GM18508 (cell line): Measurements from ENCODE around the gene RNF186.
"Not testable (repeated sequence)": the region's sequence is repeated elsewhere in the genome, so short reads cannot be mapped to it uniquely, and the experiment has no call there.

ENCODE experiments used
- ATAC-seq: cut with Tn5 transposase; IDR thresholded peaks from one replicate; pipeline ENCODE4 v1.9.1; 2021; ENCODE audit warnings: moderate number of reproducible peaks; ENCODE audit not compliant: insufficient read depth, unreplicated experiment

Gene RNF186

GRCh38 chr1:19825298-19825697 lies 10.2 kb upstream of the RNF186 start:
- no peak for ATAC-seq

- ATAC-seq, result no peak
Measured at GRCh38 chr1:19824541-19824940, 9.5 kb upstream of the RNF186 start.

DNA sequence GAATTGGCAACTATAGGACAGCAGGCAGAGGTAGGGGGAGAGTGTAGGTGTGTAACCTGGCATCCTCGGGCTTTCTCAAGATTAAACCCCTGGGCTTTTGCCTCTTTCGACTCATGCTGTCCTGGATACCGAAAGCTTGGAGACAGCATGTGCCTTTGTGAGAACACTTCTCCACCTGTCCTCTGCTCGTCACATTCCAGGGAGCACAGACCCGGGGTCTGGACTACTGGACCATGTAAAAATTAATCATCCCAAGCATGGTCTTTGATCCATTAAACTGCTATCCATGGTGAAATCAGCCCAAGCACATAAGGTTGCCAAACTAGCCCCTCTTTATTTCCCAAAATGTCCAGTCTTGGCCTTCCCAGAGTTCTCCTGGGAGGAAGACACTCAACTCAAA lies 9.0 kb upstream of the RNF186 start:
- no peak for ATAC-seq

- no peak for ATAC-seq
Measured at GRCh38 chr1:19819701-19820100, 4.6 kb upstream of the RNF186 start.

DNA sequence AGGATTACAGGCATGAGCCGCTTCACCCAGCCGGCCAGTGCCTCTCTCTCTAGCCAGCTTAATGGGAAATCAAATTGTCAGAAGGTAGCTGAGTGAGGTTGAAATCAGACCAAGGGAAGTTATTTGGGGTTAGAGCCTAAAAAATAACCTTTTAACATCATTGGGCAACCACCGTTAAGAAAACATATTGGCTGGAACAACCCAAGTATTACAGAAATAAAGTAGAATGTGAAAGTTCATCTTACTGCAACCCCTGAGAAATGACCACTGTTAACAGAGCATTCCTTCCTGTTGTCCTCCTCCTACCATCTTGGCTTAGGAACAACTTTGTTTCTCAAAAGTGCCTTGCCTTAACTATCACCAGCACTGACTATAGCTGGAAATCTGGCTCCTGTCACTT lies 3.2 kb upstream of the RNF186 start:
- no peak for ATAC-seq

GRCh38 chr1:19817160-19817559 lies 2.1 kb upstream of the RNF186 start:
- ATAC-seq, result no peak

GRCh38 chr1:19816737-19817086 lies 1.6 kb upstream of the RNF186 start:
- not testable (repeated sequence) for ATAC-seq

GRCh38 chr1:19815801-19816736 lies 986 bp upstream of the RNF186 start:
- ATAC-seq, result no peak

- ATAC-seq, result no peak
Measured at GRCh38 chr1:19814244-19814661, 830 bp downstream of the RNF186 start.

DNA sequence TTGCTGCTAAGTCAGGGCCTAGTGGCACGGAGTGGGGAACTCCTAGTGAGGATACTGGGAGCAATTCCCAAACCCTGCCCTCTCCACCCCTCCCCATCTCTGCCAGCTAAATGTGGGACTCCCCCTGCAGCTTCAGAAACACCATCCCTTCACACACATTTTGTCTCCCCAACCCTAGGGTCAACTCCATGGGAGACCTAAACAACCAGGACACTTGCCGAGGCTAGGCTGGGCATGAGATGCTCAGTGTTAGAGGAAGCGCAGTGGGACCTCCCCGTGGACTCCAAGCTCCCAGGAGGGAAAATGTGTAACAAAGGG lies 1.5 kb downstream of the RNF186 start:
- no peak for ATAC-seq

DNA sequence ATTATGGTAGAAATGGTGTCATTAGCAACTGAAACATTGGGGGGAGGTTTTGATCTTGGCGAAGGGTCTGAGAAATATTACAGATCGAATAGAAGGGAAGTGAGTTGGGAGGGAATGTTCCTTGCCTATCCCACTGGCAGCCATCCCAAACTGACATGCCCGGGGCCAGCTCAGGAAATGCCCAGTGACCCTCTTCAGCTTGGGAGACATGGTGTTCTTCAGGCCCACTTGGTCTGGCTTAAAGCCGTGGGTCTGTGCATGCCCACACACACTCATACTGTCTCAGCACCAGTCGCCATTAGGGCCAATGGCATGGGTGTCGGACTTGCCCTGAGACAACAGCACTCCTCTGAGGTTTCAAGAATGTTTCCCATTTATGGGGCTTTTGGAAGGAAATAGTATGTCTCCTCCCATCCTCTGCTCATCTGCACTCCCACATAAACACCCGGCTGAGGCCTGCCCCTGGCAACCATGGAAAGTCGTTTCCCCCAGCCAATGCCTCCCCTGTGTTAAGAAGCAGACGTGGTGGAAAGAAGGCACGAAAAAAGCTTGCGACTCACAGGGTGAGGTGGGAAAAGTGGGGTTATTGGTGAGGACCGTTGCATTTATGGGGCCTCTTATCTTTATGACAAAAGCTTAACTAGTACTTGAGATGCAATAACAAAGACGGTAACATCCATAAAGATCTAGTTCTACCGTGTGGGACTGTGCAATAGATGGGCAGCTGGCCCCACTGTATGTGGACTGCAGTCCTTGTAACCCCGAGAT lies 2.0 kb downstream of the RNF186 start:
- ATAC-seq, result no peak

- ATAC-seq, result no peak
Measured at GRCh38 chr1:19811206-19811851, 3.8 kb downstream of the RNF186 start.

GRCh38 chr1:19809044-19809750 lies 5.9 kb downstream of the RNF186 start:
- no peak for ATAC-seq

GRCh38 chr1:19808351-19808750 lies 6.7 kb downstream of the RNF186 start:
- no peak for ATAC-seq

DNA sequence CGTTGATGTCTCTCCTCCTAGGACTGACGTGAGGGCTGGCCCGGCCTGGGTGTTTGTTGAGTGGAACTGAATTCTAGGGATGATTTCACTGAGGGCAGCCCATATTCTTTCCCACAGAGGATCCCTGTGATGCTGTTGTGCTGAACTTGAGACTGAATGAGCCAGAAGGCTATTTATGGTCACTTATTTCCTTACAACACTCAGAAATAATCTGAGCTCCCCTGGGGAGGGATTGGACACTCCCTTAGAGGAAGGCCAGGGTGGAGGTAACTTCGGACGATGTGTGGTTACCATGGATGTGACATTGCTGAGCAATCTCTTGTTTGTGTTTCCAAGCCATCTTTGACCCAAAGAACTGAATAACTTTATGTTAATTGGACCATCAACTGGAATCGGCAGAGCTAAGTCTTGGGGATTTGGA lies 10.2 kb downstream of the RNF186 start:
- ATAC-seq, result no peak

DNA sequence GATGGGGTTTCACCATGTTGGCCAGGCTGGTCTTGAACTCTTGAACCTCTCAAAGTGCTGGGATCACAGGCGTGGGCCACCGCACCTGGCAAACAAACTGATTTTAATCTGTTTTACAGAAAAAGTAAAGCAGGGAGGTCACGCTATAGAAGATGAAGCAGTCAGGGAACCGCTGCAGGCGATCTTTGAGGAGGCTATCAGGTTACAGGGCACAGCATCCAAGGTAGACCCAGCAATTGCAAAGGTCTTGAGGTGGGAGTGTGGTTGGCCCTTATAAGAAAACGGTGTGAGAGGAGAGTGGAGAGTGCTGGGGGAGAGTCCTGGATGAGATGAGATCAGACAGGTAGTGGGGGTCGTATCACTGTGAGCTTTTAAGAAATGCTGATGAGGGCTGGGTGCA lies 12.8 kb downstream of the RNF186 start:
- no peak for ATAC-seq

- no peak for ATAC-seq
Measured at GRCh38 chr1:19800076-19800804, 14.8 kb downstream of the RNF186 start.

DNA sequence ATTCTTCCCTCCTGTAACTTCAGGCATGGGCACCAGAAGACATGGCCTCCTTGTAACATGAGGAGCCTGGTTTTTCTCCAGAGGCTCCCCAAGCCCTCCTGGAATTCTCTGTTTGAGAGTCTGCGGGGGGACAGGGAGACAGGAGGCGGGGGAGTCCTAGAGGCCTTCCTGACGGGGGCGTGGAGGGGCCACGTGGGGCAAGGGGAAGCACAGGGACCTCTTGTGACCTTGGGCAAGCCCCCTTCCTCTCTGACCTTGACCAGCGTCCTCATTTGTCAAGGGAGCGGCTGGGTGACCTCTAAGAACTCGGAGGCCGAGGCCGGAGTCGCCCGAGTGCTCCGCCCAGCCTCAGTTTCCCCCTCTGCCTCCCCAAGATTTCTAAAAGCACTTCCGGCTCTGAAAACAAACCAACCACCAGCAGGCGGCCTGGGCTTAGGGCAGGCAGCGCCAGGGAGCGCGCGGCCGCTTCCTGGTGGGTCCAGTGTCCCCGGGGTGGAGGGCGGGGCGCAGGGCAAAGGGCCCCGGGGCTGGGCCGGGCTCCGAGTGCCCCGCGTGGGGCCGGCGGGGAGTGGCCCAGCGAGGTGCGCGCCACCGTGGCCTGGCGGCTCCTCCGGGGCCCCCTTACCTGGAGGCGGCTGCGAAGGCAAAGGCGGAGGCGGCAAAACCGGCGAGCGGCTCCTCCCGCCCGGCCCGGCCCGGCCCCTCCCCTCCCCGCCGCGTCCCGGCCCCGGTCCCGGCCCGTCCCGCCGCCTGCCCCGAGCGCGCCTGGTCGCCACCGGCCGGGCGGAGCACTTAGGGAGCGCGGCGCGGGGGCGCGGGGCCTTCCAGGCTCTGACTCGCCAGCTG lies 15.6 kb downstream of the RNF186 start, which contains the start of gene TMCO4:
Gene TMCO4, minus strand, starts transcription at position 687 of the 846 bp plus-strand sequence. CDS start 19,158 bp downstream, outside the sequence.
- ATAC-seq, result no peak
